Mesodermal cell (in vitro differentiated cells): ENCODE data around the gene INPP5A.

Experiments
- H3K27ac ChIP-seq: 2 replicates; pipeline ENCODE4 v1.7.0; 2013; ENCODE audit warnings: mild to moderate bottlenecking, low read depth, low read length, moderate library complexity; ENCODE audit not compliant: severe bottlenecking
- H3K36me3 ChIP-seq: 2 replicates; pipeline ENCODE4 v1.7.1; 2013; ENCODE audit warnings: mild to moderate bottlenecking, low read length, moderate library complexity; ENCODE audit not compliant: control insufficient read depth, insufficient read depth
- H3K4me1 ChIP-seq: one replicate; pipeline ENCODE4 v1.7.1; 2013; ENCODE audit warnings: mild to moderate bottlenecking, low read length; ENCODE audit not compliant: insufficient read depth, control insufficient read depth, poor library complexity, severe bottlenecking
- H3K4me3 ChIP-seq: 2 replicates; pipeline ENCODE4 v1.7.0; 2013; ENCODE audit warnings: low read length, control low read depth, mild to moderate bottlenecking; ENCODE audit not compliant: insufficient read depth, poor library complexity, severe bottlenecking; ENCODE audit errors: extremely low read depth
- H3K9me3 ChIP-seq: 2 replicates; pipeline ENCODE4 v1.7.1; 2013; ENCODE audit warnings: mild to moderate bottlenecking, low read length, moderate library complexity; ENCODE audit not compliant: control insufficient read depth
- WGBS, 2 experiments: methylation state at CpG; one replicate each; pipeline ENCODE4 v1.1.5; 2013; ENCODE audit warnings: missing lambda C conversion rate in 2 of 2; ENCODE audit not compliant: insufficient coverage in 2 of 2; 5-methylcytosine and 5-hydroxymethylcytosine counted together

The INPP5A gene

DNA sequence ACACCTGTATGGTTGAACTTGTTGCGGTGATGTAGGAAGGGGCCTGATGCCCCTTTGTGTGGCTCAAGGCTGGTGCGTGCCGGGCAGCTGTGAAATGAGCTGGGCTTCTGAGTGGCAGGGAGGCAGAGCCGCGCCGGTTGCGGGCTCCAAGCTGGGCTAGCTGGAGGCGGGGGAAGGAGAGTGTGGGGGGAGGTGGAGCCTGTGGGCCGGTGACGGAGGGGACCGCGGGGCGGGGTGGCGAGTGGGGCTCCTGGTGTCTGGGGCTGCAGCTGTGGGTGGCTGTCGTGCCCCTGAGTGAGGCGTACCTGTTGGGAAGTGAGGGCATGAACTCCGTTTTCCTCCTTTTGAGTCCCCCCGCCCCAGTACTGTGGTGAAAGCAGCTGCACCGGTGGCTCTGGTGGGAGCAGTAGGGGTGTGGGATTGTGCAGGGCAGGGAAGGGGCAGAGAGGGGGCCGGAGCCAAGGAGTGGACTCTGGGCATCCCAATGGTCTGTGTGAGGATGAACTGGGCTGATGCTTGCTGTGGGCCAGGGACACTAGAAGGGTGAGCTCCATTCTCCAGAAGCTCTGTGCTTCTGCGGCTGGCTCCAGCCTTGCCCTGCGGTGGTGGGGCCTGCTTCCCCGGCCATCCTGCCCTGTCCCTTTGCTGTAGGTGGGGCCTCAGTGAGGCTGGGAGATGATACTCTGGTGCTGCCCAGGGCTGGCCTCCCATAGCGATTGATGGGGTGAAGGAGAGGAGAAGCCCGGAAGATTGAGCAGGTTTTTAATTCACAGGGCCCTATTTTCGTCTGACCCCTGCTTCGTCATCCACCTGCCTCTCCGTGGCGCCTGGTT, 41.7 kb downstream of the INPP5A start:
- no peaks in the 10 kb centered on the region for H3K9me3 ChIP-seq
- no peaks in the 10 kb centered on the region for H3K36me3 ChIP-seq
- WGBS, 2 experiments = 67 to 76% methylated on average over 16 to 27 of the region's 29 CpGs
- H3K4me1 ChIP-seq = peaks cover 33% of the 10 kb centered on the region
- no peak overlapping the region for H3K4me3 ChIP-seq
- no peak overlapping the region for H3K27ac ChIP-seq

DNA sequence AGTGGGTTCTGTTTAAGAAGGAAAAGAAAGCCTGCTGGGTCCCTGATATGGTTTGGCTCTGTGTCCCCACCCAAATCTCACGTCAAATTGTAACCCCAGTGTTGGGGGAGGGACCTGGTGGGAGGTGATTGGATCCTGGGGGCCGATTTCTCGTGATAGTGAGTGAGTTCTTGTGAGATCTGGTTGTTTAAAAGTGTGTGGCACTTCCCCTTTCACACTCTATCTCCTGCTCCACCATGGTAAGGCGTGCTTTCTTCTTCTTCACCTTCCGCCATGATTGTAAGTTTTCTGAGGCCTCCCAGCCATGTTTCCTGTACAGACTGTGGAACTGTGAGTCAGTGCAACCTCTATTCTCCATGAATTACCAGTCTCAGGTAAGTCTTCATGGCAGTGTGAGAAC, 42.6 kb downstream of the INPP5A start:
- H3K4me1 ChIP-seq = peaks cover 24% of the 10 kb centered on the region
- H3K9me3 ChIP-seq = no peaks in the 10 kb centered on the region
- no peaks in the 10 kb centered on the region for H3K36me3 ChIP-seq
- H3K4me3 ChIP-seq = no peak overlapping the region
- WGBS, 2 experiments = 91 to 100% methylated on average over 1 to 5 of the region's 5 CpGs
- H3K27ac ChIP-seq = no peak overlapping the region

DNA sequence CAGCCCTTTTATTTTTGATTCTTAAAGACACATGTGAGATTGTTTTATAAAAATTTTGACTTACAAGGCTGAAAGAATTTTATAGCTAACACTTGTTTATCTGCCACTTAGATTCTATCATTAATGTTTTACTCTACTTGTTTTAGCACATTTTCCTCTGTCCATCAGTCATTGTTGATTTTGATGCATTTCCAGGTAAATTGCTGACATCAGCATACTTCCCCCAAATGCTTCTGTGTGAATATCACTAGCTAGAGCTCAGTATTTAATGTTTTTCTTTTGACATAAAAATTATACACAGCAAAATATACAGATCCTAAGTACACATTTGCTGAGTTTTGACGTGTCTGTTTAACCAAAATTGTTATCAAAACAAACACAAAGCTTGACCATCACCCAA, 43.0 kb downstream of the INPP5A start:
- 91 to 100% methylated on average over 1 of the region's 1 CpG for WGBS, 2 experiments
- H3K27ac ChIP-seq = no peak overlapping the region

DNA sequence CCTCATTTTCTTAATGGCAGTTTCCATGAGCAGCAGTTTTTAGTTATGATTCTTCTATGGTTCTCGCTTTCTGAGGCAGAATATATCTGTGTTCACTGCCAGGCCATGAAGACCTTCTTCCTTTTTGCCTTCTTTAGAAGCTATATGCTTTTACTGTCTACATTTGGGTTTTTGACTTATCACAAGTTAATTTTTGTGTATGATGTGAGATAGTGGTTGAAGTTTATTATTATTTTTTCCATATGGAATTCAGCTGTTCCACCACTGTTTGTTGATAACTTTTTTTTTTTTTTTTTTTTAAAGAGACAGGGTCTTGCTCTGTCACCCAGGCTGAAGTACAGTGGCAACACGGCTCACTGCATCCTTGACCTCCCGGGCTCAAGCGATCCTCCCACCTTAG, 44.5 kb downstream of the INPP5A start:
- Histone ChIP-seq H3K36me3 (peaks cover 7% of the 10 kb centered on the region), H3K4me3 (no peak overlapping the region), H3K9me3 (no peaks in the 10 kb centered on the region), H3K27ac (no peak overlapping the region), H3K4me1 (peaks cover 22% of the 10 kb centered on the region)
- 97 to 100% methylated on average over 2 to 4 of the region's 4 CpGs for WGBS, 2 experiments

More for the DNA sequence above, 43.0 kb downstream of the INPP5A start:
- Histone ChIP-seq H3K36me3 (peaks cover 2% of the 10 kb centered on the region), H3K4me1 (peaks cover 20% of the 10 kb centered on the region), H3K4me3 (no peak overlapping the region), H3K9me3 (no peaks in the 10 kb centered on the region)

DNA sequence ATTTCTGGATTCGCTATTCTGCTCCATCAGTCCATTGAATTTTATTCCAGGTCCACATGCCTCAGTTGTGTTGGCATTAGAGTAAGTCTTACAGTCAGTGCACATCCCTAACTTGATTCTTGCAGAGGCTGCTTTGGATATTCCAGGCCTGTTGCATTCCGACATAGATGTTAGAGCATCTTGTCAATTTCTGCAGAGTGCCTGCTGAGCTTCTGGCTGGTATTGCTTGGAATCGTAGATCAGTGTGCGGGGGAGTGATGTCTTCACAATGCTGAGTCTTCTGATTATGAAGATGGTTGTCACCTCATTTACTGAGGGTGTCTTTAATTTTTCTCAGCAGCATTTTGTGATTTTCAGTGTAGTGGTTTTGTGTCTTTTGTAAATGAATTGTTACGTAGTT, 45.2 kb downstream of the INPP5A start:
- H3K36me3 ChIP-seq = peaks cover 7% of the 10 kb centered on the region
- H3K27ac ChIP-seq = no peak overlapping the region
- H3K4me1 ChIP-seq = peaks cover 24% of the 10 kb centered on the region
- WGBS, 2 experiments = 90 to 98% methylated on average over 4 to 5 of the region's 5 CpGs
- H3K9me3 ChIP-seq = no peaks in the 10 kb centered on the region
- no peak overlapping the region for H3K4me3 ChIP-seq

DNA sequence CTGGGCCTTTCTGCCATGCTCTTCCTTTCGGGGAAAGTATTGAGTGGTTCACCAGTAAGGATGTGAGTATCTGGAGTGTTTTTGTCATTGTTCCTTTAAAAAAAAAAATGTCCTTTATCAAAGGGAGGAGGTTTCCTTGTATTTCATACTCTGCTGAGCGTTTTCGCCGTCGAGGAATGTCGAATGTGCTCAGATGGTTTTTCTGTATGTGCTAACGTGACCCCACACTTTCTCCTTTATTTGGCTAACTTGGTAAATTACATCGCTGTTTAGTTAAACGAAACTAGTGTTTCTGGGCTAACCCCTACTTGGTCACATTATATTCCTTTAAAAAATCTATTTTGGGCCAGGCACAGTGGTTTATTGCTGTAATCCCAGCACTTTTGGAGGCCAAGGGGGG, 45.9 kb downstream of the INPP5A start:
- Histone ChIP-seq H3K9me3 (no peaks in the 10 kb centered on the region), H3K27ac (no peak overlapping the region), H3K4me3 (no peak overlapping the region), H3K4me1 (peaks cover 29% of the 10 kb centered on the region), H3K36me3 (peaks cover 7% of the 10 kb centered on the region)
- WGBS, 2 experiments = 86 to 87% methylated on average over 8 to 9 of the region's 9 CpGs

DNA sequence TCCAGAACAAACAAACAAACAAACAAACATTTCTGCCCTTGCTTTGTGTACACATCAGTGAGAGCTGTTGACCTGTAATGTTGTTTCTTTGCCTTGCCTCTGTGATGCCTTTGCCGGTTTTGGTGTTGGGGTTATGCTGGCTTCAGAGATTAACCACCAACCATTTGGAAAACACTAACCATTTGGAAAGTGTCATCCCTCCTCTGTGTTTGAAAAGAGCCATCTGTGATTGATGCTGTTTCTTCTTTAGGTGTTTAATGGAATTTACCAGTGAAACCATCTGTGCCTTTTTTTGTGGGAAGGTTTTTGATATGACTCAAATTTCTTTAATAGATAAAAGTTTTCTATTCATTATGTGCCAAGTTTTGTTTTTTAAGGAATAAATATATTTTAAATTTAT, 46.5 kb downstream of the INPP5A start:
- WGBS, 2 experiments = no CpG with 5 or more reads among the region's 1 CpG
- H3K4me1 ChIP-seq = peaks cover 29% of the 10 kb centered on the region
- H3K4me3 ChIP-seq = no peak overlapping the region
- H3K9me3 ChIP-seq = no peaks in the 10 kb centered on the region
- H3K27ac ChIP-seq = no peak overlapping the region
- peaks cover 7% of the 10 kb centered on the region for H3K36me3 ChIP-seq

DNA sequence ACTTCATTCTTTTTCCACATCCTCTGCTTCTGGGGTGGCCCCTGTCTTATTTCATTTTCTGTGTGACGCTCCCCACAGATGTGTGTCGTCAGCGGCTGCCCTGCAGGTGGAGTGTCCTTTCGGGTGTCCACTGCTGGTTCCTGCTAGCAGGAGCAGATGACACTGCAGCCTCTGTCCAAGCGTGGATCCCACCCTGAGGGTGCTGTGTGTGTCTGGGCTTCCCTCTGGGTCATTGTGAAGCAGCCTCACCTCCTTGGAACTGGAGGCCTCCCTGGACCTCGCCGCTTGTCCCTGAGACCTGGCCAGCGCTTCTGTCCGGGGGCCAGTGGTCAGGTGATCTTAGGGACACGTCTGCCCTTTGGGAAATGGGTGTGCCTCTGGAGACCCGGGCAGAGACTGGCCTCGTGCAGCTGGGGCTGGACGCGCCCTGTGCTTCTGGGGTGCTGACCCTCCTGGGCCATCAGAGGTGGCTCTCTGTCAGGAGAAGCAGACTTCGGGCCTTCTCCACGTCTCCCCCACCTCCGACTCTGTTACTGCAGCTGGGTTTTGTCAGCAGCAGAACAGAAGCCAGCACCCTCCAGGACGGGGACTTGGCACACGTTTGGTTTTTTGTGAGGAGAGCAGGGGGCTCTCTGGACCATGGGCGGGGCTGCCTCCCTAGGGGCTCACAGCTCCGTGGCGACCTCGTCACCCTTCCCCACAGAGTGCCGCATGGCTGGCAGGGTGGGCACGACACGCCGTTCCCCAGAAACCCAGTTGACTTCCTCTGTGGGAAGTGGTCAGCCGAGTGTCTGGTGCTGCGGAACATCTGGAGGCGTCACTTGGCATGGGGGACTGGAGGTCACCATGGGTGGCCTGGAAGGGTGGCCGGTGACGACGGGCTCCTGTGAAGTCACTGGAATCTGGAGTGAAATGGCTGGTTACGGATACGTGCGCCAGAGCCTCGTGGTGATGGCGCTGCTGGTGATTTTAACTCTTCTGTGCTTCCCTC, 48.4 kb downstream of the INPP5A start:
- Histone ChIP-seq H3K4me3 (no peak overlapping the region), H3K4me1 (peaks cover 29% of the 10 kb centered on the region), H3K27ac (no peak overlapping the region), H3K9me3 (no peaks in the 10 kb centered on the region), H3K36me3 (peaks cover 7% of the 10 kb centered on the region)
- 95% methylated on average over 36 to 38 of the region's 38 CpGs for WGBS, 2 experiments

DNA sequence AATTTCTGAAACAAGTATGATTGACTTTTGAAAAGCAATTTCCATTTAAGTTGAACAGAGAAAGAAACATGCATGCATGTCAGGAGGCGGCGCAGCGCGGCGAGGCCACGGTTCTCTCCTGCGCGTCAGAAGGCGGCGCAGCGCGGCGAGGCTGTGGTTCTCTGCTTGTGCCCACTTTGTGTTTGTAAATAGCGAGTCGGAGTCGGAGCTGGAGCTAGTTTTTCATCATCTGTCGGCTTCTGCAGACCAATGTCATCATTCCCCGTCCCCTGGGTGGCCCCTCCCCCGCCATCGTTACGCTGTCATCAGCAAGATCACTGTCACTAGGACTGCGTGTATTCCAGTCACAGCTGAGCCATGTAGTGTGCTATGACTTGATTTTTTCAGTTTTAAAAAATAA, 49.2 kb downstream of the INPP5A start:
- Histone ChIP-seq H3K9me3 (no peaks in the 10 kb centered on the region), H3K36me3 (peaks cover 7% of the 10 kb centered on the region), H3K4me3 (no peak overlapping the region), H3K27ac (no peak overlapping the region), H3K4me1 (peaks cover 37% of the 10 kb centered on the region)
- 96% methylated on average over 17 to 20 of the region's 22 CpGs for WGBS, 2 experiments

DNA sequence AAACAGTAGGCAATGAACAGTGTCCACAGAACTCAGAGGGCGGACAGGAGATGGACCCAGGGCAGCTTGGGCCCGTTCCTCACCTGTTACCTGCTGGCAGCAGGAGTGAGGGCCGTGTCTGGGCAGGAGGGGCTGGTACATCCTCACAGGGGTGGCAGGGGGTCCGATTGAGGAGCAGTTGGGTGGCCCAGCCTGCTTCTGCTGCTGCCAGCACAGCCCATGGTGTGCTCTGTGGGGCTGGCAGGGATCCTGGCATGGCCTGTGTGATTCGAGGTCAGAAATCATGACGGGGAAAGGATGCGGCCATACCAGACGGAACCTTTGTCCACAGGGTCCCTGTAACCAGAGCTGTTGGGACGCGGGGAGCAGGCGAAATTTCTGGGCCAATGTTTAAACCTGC, 49.6 kb downstream of the INPP5A start:
- 96 to 97% methylated on average over 11 of the region's 11 CpGs for WGBS, 2 experiments
- Histone ChIP-seq H3K4me1 (peaks cover 39% of the 10 kb centered on the region), H3K27ac (no peak overlapping the region), H3K9me3 (no peaks in the 10 kb centered on the region), H3K36me3 (peaks cover 7% of the 10 kb centered on the region), H3K4me3 (no peak overlapping the region)
